Pancreas (tissue), 10 donors: ENCODE data around the gene TTLL7. TPM values are rescaled to one million over a fixed set of nuclear protein-coding genes. Genes with fewer than 3 reads are reported as not detected.
A peak's percentile ranks its signal among the peaks of the same experiment; 100 is the strongest.

ENCODE experiments used
- ATAC-seq, 4 donors: fragments of 200-7000 bp; cut with Tn5 transposase; one replicate each; pipeline versions ENCODE4 v1.8.0 to v1.9.1; 2020; ENCODE audit warnings: mild to moderate bottlenecking in 4 of 4, moderate library complexity in 4 of 4
- DNase-seq, 6 donors: peaks; one replicate each; pipeline ENCODE4 v3.0.0-alpha.2; 2020
- FAIRE-seq: peaks from 2 replicates; lab custom pipeline; 2012; peaks lifted over from hg19 to GRCh38; lab: Jason Lieb, UNC
- H3K27ac ChIP-seq, 4 donors: fragments of 200-600 bp; sonication (generic); 1 replicate in 3 of 4; 2 replicates in 1 of 4; pipeline versions ENCODE4 v1.5.0 to v1.8.0; 2020
- H3K27me3 ChIP-seq, 4 donors: fragments of 200-600 bp; one replicate each; pipeline ENCODE4 v1.8.0; 2021
- H3K36me3 ChIP-seq, 3 donors: fragments of 200-600 bp; sonication (generic) in 1 of 3; one replicate each; pipeline versions ENCODE4 v1.5.0 to v1.8.0; 2020 to 2021
- H3K4me1 ChIP-seq, 3 donors: fragments of 200-600 bp; one replicate each; pipeline ENCODE4 v1.8.0; 2021
- H3K4me3 ChIP-seq, 4 donors: fragments of 200-600 bp; sonication (generic) in 2 of 4; one replicate each; pipeline versions ENCODE4 v1.5.0 to v1.8.0; 2020 to 2021
- H3K9me3 ChIP-seq, 4 donors: fragments of 200-600 bp; one replicate each; pipeline ENCODE4 v1.8.0; 2021
- WGBS, 2 donors: extraction: QIAGEN DNeasy Blood & Tissue Kit; methylation state at CpG; one replicate each; pipeline ENCODE4 v1.1.7; 2013; 5-methylcytosine and 5-hydroxymethylcytosine counted together
- intact Hi-C, 3 donors: fragments of 100-400 bp; cut with DNase I; formaldehyde crosslinking; loops; one replicate each; pipeline versions ENCODE4 v1.11.1 to v1.14.2; 2022
- polyA plus RNA-seq, 2 donors: library from polyadenylated mRNA; stranded (reverse); fragments of 200-250 nt; gene quantifications; one replicate each; pipeline ENCODE4 v1.2.3, GENCODE V29; 2013
- total RNA-seq, 6 donors: library from RNA; stranded (reverse); fragmentation: NEBNext Ultra II Directional in 4 of 6; extraction: Animal tissue kit (Norgen Biotek cat#: 25700) in 4 of 6; gene quantifications; one replicate each; pipeline versions ENCODE4 v1.2.1 to v1.2.4, GENCODE V29; 2021 to 2023
- TF ChIP-seq, protein P1 (sequence below), 4 donors: fragments of 200-600 bp; sonication (generic) in 3 of 4; IDR thresholded peaks; one replicate each; pipeline versions ENCODE4 v1.5.0 to v1.8.0; 2021; ENCODE audit warnings: antibody characterized with exemption in 4 of 4
- donor health status: healthy with polysubstance abuse.
- donor health status: DM: no; HTN: no; CAD: no; lungs with moderate emphysema.
- donor health status: DM: no; HTN: no; CAD: no.
- donor health status: control.
- donor health status: control.
- donor health status: Bipolar disorder and iron deficiency.
- donor health status: DM: yes; HTN: yes; CAD: no.
- donor health status: DM: no; HTN: no; CAD: no.
- donor health status: DM: no; HTN: no; CAD: no.
- donor health status: DM: yes; HTN: yes; CAD: no.

TTLL7 gene
- total and polyA plus RNA-seq, 8 donors = 10.5 to 22.4 (median 13.0) TPM

- FAIRE-seq (no peak), DNase-seq (no peak)
These were observed 44.6 kb downstream of the TTLL7 start for GRCh38 chr1:83954166-83954823.

GRCh38 chr1:83950106-83950661 lies 48.7 kb downstream of the TTLL7 start:
- FAIRE-seq (no peak), DNase-seq (no peak), ATAC-seq (peak in 1 of 4 donors; percentile 56)
- H3K27ac ChIP-seq = no peak overlapping the region
- H3K36me3 ChIP-seq = no peaks in the 10 kb centered on the region
- 31 to 49% methylated on average over 7 of the region's 7 CpGs for WGBS, 2 donors
- peaks cover 0 to 4% (median 0%) of the 10 kb centered on the region in 3 donors for H3K4me1 ChIP-seq
- intact Hi-C loops = no loop called here
- H3K9me3 ChIP-seq = no peaks in the 10 kb centered on the region
- TF ChIP-seq, protein P1, sequence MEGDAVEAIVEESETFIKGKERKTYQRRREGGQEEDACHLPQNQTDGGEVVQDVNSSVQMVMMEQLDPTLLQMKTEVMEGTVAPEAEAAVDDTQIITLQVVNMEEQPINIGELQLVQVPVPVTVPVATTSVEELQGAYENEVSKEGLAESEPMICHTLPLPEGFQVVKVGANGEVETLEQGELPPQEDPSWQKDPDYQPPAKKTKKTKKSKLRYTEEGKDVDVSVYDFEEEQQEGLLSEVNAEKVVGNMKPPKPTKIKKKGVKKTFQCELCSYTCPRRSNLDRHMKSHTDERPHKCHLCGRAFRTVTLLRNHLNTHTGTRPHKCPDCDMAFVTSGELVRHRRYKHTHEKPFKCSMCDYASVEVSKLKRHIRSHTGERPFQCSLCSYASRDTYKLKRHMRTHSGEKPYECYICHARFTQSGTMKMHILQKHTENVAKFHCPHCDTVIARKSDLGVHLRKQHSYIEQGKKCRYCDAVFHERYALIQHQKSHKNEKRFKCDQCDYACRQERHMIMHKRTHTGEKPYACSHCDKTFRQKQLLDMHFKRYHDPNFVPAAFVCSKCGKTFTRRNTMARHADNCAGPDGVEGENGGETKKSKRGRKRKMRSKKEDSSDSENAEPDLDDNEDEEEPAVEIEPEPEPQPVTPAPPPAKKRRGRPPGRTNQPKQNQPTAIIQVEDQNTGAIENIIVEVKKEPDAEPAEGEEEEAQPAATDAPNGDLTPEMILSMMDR (IDR thresholded peaks at IDR 0.05) = no peak
- H3K4me3 ChIP-seq = no peak overlapping the region
- no peaks in the 10 kb centered on the region for H3K27me3 ChIP-seq

More at GRCh38 chr1:83954166-83954823, 44.6 kb downstream of the TTLL7 start:
- peaks cover 0 to 4% (median 0%) of the 10 kb centered on the region in 3 donors for H3K4me1 ChIP-seq
- no peaks in the 10 kb centered on the region for H3K36me3 ChIP-seq
- no peak overlapping the region for H3K4me3 ChIP-seq
- ATAC-seq = no peak
- H3K27ac ChIP-seq = no peak overlapping the region
- intact Hi-C loops = no loop called here
- TF ChIP-seq, protein P1 (IDR thresholded peaks at IDR 0.05) = no peak
- H3K27me3 ChIP-seq = no peaks in the 10 kb centered on the region
- no peaks in the 10 kb centered on the region for H3K9me3 ChIP-seq
- 91 to 93% methylated on average over 3 of the region's 3 CpGs for WGBS, 2 donors

DNA sequence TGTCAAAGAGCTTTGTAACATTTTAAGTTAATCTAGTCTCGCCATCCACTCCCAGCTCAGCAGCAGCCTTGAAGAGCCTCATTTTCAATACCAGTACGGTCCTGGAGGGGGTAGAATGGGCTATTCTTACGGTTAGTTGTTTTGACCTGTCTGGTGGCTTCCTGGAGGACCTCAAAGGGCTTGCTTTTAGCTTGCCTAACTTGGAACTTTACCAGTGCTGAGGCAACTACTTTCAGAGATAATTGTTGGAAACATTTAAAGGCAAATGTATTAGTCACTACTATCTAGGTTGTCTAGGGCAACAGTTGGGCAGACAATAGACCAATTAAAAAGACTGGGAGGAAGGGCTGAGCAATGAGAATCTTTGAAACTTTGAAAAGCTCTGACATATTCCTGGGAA lies 56.0 kb downstream of the TTLL7 start:
- Histone ChIP-seq H3K36me3 (no peaks in the 10 kb centered on the region), H3K27ac (no peak overlapping the region), H3K4me1 (no peaks in the 10 kb centered on the region), H3K27me3 (no peaks in the 10 kb centered on the region), H3K4me3 (no peak overlapping the region), H3K9me3 (no peaks in the 10 kb centered on the region)
- ATAC-seq (peak in 2 of 4 donors; percentile 26 to 27), FAIRE-seq (no peak), DNase-seq (no peak)
- intact Hi-C loops = no loop called here
- WGBS, 2 donors = 86 to 93% methylated on average over 3 of the region's 3 CpGs
- TF ChIP-seq, protein P1 (IDR thresholded peaks at IDR 0.05) = no peak

DNA sequence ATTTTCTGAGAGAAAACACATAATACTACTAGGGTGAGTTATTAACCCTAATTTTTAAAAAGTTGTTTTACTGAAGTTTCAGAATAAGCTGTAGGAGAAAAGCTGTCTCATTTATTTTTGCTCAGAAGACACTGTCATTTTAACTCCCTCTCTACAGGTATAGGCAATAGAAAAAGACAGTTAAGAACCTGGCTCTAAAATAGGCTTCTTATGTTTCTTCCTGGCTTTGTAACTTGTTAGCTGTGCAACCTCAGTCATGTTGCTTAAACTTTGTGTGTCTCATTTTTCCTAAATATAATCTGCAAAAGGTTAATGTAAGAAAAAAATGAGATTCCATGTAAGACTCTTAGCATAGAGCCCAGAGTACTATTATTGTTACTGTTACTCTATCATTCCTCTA lies 64.4 kb downstream of the TTLL7 start:
- H3K36me3 ChIP-seq = peaks cover 0 to 10% (median 0%) of the 10 kb centered on the region in 3 donors
- H3K4me1 ChIP-seq = no peaks in the 10 kb centered on the region
- ATAC-seq = no peak
- TF ChIP-seq, protein P1 (IDR thresholded peaks at IDR 0.05) = no peak
- intact Hi-C loops = loop anchor here in 2 of 3 donors (5.0 to 10.0 kb wide), 2 partner anchors 188 to 190 kb away; no protein-coding TSS in a partner anchor
- no peak overlapping the region for H3K4me3 ChIP-seq
- no peaks in the 10 kb centered on the region for H3K9me3 ChIP-seq
- H3K27ac ChIP-seq = no peak overlapping the region
- no peak for FAIRE-seq
- DNase-seq = no peak
- no peaks in the 10 kb centered on the region for H3K27me3 ChIP-seq

- WGBS, 2 donors = 87 to 89% methylated on average over 4 of the region's 4 CpGs
- H3K9me3 ChIP-seq = no peaks in the 10 kb centered on the region
- H3K36me3 ChIP-seq = peaks cover 0 to 9% (median 0%) of the 10 kb centered on the region in 3 donors
- peaks cover 0 to 10% (median 0%) of the 10 kb centered on the region in 3 donors for H3K4me1 ChIP-seq
- H3K4me3 ChIP-seq = no peak overlapping the region
- no peak for ATAC-seq
- intact Hi-C loops = loop anchor here in 2 of 3 donors (5.0 to 10.0 kb wide), 2 partner anchors 190 to 192 kb away; no protein-coding TSS in a partner anchor
- TF ChIP-seq, protein P1 (IDR thresholded peaks at IDR 0.05) = no peak
- H3K27ac ChIP-seq = no peak overlapping the region
- DNase-seq = no peak
- FAIRE-seq = no peak
- no peaks in the 10 kb centered on the region for H3K27me3 ChIP-seq
These were observed 66.2 kb downstream of the TTLL7 start for GRCh38 chr1:83932693-83933092.
